ENCODE data around the gene SND1. TPM values are rescaled to one million over a fixed set of nuclear protein-coding genes. Genes with fewer than 3 reads are reported as not detected.

SND1 gene
- polyA plus RNA-seq, 3 donors: 46.5 to 97.3 (median 79.8) TPM

DNA sequence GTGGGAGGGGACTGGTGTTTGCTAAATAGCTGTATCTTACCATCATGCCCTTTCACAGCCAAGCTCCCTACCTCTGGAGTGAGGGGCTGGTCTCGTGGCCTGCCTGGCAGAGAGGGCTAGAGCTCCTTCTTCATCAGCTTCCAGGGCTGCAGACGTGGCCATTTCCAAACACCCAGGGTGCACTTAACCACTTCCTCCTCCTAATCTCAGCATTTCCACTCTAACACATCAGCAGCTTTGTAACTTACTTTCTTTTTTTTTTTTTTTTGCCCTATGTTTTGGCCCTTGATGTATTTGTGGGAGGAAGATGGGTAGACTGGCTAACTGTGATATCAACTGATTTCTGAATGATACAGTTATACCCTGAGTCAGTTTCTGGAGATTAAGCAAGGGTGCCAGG lies 351.8 kb downstream of the SND1 start:
- peaks cover 35 to 42% of the 10 kb centered on the region in 2 donors for H3K36me3 Mint-ChIP-seq
- intact Hi-C loops (cut with micrococcal nuclease): no loop called here
- 20% methylated on average over 1 of the region's 2 CpGs for WGBS (ENCODE audit: insufficient coverage)
- peaks cover 12 to 49% of the 10 kb centered on the region in 2 donors for H3K36me3 ChIP-seq (replicated peaks in 1 of 2; ENCODE audit: control insufficient read depth in 1 of 2, insufficient read depth in 2 of 2, low read length in 2 of 2)
- no peaks in the 10 kb centered on the region for H3K9me3 ChIP-seq (replicated peaks in 1 of 2; ENCODE audit: control insufficient read depth in 1 of 2, insufficient read depth in 1 of 2, low read length in 2 of 2)
- H3K4me3 Mint-ChIP-seq: peak overlapping the region in 1 of 2 donors; percentile 80
- H3K9ac ChIP-seq (ENCODE audit: insufficient read depth, low read length, poor library complexity, severe bottlenecking): no peak overlapping the region
- H3K27ac ChIP-seq (ENCODE audit: low read depth in 1 of 2, low read length in 2 of 2): peak overlapping the region in 1 of 2 donors; percentile 55
- H3K4me1 Mint-ChIP-seq: peaks cover 50% of the 10 kb centered on the region
- peak; percentile 12 to 23 (median 23) for DNase-seq
- H3K79me2 ChIP-seq (ENCODE audit: insufficient read depth, low read length): no peaks in the 10 kb centered on the region
- peak overlapping the region; percentile 2 for H3K4me2 ChIP-seq (replicated peaks; ENCODE audit: extremely low read depth, low read length, poor library complexity, severe bottlenecking)
- peaks cover 0 to 4% (median 0%) of the 10 kb centered on the region in 3 donors for H3K27me3 Mint-ChIP-seq (ENCODE audit: low read depth in 3 of 3)
- no peaks in the 10 kb centered on the region for H3K27me3 ChIP-seq (ENCODE audit: control insufficient read depth in 2 of 2, insufficient read depth in 2 of 2, low read length in 2 of 2)
- H3K4me3 ChIP-seq (replicated peaks in 1 of 3; ENCODE audit: low read depth in 2 of 3, low read length in 3 of 3): peak overlapping the region in 1 of 3 experiments; percentile 19
- H4K20me1 ChIP-seq (ENCODE audit: insufficient read depth, low read length): peaks cover 35% of the 10 kb centered on the region
- TF ChIP-seq CTCF (IDR thresholded peaks at IDR 0.05): no peak
- H2AFZ ChIP-seq (ENCODE audit: insufficient read depth, low read depth, low read length, poor library complexity, severe bottlenecking): no peak overlapping the region
- H3K27ac Mint-ChIP-seq: peak overlapping the region; percentile 6 to 92 (median 68)
- peaks cover 39 to 49% of the 10 kb centered on the region in 2 donors for H3K4me1 ChIP-seq (ENCODE audit: control insufficient read depth in 1 of 2, insufficient read depth in 2 of 2, low read length in 2 of 2)
- H3K9me3 Mint-ChIP-seq: no peaks in the 10 kb centered on the region

GRCh38 chr7:128004623-128005022 lies 352.6 kb downstream of the SND1 start:
- H3K27me3 Mint-ChIP-seq (ENCODE audit: low read depth in 3 of 3): peaks cover 0 to 4% (median 0%) of the 10 kb centered on the region in 3 donors
- peaks cover 38% of the 10 kb centered on the region for H4K20me1 ChIP-seq (ENCODE audit: insufficient read depth, low read length)
- H3K27ac Mint-ChIP-seq: peak overlapping the region in 3 of 7 donors; percentile 48 to 71 (median 68)
- no peak overlapping the region for H3K4me3 Mint-ChIP-seq
- peaks cover 39 to 41% of the 10 kb centered on the region in 2 donors for H3K36me3 Mint-ChIP-seq
- intact Hi-C loops (cut with micrococcal nuclease): no loop called here
- peaks cover 44% of the 10 kb centered on the region for H3K4me1 Mint-ChIP-seq
- no peaks in the 10 kb centered on the region for H3K9me3 ChIP-seq (replicated peaks in 1 of 2; ENCODE audit: control insufficient read depth in 1 of 2, insufficient read depth in 1 of 2, low read length in 2 of 2)
- no peak overlapping the region for H2AFZ ChIP-seq (ENCODE audit: insufficient read depth, low read depth, low read length, poor library complexity, severe bottlenecking)
- H3K79me2 ChIP-seq (ENCODE audit: insufficient read depth, low read length): no peaks in the 10 kb centered on the region
- peak overlapping the region in 1 of 2 donors; percentile 55 for H3K27ac ChIP-seq (ENCODE audit: low read depth in 1 of 2, low read length in 2 of 2)
- no peaks in the 10 kb centered on the region for H3K9me3 Mint-ChIP-seq
- H3K4me2 ChIP-seq (replicated peaks; ENCODE audit: extremely low read depth, low read length, poor library complexity, severe bottlenecking): no peak overlapping the region
- H3K4me1 ChIP-seq (ENCODE audit: control insufficient read depth in 1 of 2, insufficient read depth in 2 of 2, low read length in 2 of 2): peaks cover 36 to 43% of the 10 kb centered on the region in 2 donors
- H3K27me3 ChIP-seq (ENCODE audit: control insufficient read depth in 2 of 2, insufficient read depth in 2 of 2, low read length in 2 of 2): no peaks in the 10 kb centered on the region
- TF ChIP-seq CTCF (IDR thresholded peaks at IDR 0.05): no peak
- no peak for DNase-seq
- H3K4me3 ChIP-seq (replicated peaks in 1 of 3; ENCODE audit: low read depth in 2 of 3, low read length in 3 of 3): no peak overlapping the region
- WGBS (ENCODE audit: insufficient coverage): 94% methylated on average over 5 of the region's 6 CpGs
- no peak overlapping the region for H3K9ac ChIP-seq (ENCODE audit: insufficient read depth, low read length, poor library complexity, severe bottlenecking)
- H3K36me3 ChIP-seq (replicated peaks in 1 of 2; ENCODE audit: control insufficient read depth in 1 of 2, insufficient read depth in 2 of 2, low read length in 2 of 2): peaks cover 12 to 56% of the 10 kb centered on the region in 2 donors

Data from CD14-positive monocyte (primary cell).